GM19193 (cell line): ENCODE results near the gene PRKCA.

Experiments
- POLR2A ChIP-seq: IDR thresholded peaks from 4 replicates; pipeline ENCODE4 v1.6.1; 2011; ENCODE audit not compliant: insufficient read depth, insufficient read length; ENCODE audit errors: extremely low read depth

Gene PRKCA

GRCh38 chr17:66645259-66645658, 342.8 kb downstream of the PRKCA start:
- no peak for TF ChIP-seq POLR2A

- no peak for TF ChIP-seq POLR2A
Measured at GRCh38 chr17:66647391-66647983, 345.1 kb downstream of the PRKCA start.

- no peak for TF ChIP-seq POLR2A
Measured at GRCh38 chr17:66649818-66650543, 347.6 kb downstream of the PRKCA start.

GRCh38 chr17:66650544-66650877, 348.1 kb downstream of the PRKCA start:
- no peak for TF ChIP-seq POLR2A

GRCh38 chr17:66652840-66653507, 350.6 kb downstream of the PRKCA start:
- TF ChIP-seq POLR2A: no peak

GRCh38 chr17:66654106-66654740, 351.8 kb downstream of the PRKCA start:
- no peak for TF ChIP-seq POLR2A

- no peak for TF ChIP-seq POLR2A
Measured at GRCh38 chr17:66654764-66655163, 352.4 kb downstream of the PRKCA start.

- TF ChIP-seq POLR2A: no peak
Measured at GRCh38 chr17:66655461-66655860, 353.0 kb downstream of the PRKCA start.

GRCh38 chr17:66655861-66656260, 353.4 kb downstream of the PRKCA start:
- TF ChIP-seq POLR2A: no peak

GRCh38 chr17:66661411-66662256, 359.2 kb downstream of the PRKCA start:
- TF ChIP-seq POLR2A: no peak

- no peak for TF ChIP-seq POLR2A
Measured at GRCh38 chr17:66662496-66662895, 360.1 kb downstream of the PRKCA start.

GRCh38 chr17:66663041-66663606, 360.7 kb downstream of the PRKCA start:
- no peak for TF ChIP-seq POLR2A

GRCh38 chr17:66664336-66664735, 361.9 kb downstream of the PRKCA start:
- TF ChIP-seq POLR2A: no peak

GRCh38 chr17:66665194-66665593, 362.8 kb downstream of the PRKCA start:
- TF ChIP-seq POLR2A: no peak
